ENCODE measurements around the gene LST1.

Gene LST1

DNA sequence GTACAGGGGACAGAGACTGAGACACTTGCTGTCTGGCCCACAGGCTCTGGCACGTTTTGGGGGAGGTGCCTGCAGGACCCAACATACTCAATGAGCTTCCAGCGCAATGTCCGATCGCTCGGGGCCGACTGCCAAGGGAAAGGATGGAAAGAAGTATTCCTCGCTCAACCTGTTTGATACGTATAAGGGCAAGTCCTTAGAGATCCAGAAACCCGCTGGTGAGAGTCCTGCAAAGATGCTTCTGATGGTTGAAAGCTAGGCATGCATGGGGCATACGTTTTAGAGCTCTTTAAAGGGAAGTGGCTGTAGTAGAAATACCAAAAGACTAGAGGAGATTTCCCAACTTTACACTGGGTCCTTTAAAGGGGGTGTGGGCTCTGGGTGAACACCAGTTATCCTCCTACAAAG is 36.6 kb downstream of the LST1 start:
- TF ChIP-seq, protein P1, sequence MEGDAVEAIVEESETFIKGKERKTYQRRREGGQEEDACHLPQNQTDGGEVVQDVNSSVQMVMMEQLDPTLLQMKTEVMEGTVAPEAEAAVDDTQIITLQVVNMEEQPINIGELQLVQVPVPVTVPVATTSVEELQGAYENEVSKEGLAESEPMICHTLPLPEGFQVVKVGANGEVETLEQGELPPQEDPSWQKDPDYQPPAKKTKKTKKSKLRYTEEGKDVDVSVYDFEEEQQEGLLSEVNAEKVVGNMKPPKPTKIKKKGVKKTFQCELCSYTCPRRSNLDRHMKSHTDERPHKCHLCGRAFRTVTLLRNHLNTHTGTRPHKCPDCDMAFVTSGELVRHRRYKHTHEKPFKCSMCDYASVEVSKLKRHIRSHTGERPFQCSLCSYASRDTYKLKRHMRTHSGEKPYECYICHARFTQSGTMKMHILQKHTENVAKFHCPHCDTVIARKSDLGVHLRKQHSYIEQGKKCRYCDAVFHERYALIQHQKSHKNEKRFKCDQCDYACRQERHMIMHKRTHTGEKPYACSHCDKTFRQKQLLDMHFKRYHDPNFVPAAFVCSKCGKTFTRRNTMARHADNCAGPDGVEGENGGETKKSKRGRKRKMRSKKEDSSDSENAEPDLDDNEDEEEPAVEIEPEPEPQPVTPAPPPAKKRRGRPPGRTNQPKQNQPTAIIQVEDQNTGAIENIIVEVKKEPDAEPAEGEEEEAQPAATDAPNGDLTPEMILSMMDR (conservative IDR thresholded peaks at IDR 0.05; ENCODE audit: low read depth) = no peak
- POLR2A ChIA-PET (ENCODE audit: low non-redundant PET) = interaction anchor here (1.1 to 1.4 kb wide), 2 partner anchors 29 to 30 kb away, joined by 3 to 4 read pairs; partner anchors contain the start of gene BAG6
- peak overlapping the region; percentile 56 for H3K27ac ChIP-seq
- DNase-seq (ENCODE audit: low spot score) = peak; percentile 34
- CTCF ChIA-PET = interaction anchor here (0.6 to 0.8 kb wide), 2 partner anchors 42 to 1309 kb away, joined by 3 to 4 read pairs; no protein-coding TSS in a partner anchor

DNA sequence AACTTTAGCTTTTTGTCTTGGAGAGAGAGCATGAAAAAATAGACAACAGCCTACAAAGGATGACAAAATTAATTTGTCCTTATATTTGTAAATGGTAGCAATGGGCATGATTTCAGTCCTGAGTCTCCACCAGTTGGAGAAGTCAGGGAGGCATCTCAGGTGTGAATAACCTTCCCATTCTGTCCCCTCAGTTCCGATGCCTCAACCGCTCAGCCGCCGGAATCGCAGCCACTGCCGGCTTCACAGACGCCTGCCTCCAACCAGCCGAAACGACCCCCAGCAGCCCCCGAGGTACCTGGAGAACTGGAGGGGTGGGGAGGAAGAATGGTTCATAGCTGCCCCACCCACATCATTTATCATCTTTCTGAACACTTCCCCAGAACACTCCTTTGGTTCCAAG is 38.0 kb downstream of the LST1 start:
- DNase-seq (ENCODE audit: low spot score) = no peak
- POLR2A ChIA-PET (ENCODE audit: low non-redundant PET) = interaction anchor here (1.4 kb wide), 1 partner anchor 29 kb away, joined by 4 read pairs; the partner anchor contains the start of gene BAG6
- no peak overlapping the region for H3K27ac ChIP-seq
- CTCF ChIA-PET = interaction anchor here (1.0 kb wide), 1 partner anchor 15 kb away, joined by 3 read pairs; no protein-coding TSS in a partner anchor
- TF ChIP-seq, protein P1 (conservative IDR thresholded peaks at IDR 0.05; ENCODE audit: low read depth) = no peak

DNA sequence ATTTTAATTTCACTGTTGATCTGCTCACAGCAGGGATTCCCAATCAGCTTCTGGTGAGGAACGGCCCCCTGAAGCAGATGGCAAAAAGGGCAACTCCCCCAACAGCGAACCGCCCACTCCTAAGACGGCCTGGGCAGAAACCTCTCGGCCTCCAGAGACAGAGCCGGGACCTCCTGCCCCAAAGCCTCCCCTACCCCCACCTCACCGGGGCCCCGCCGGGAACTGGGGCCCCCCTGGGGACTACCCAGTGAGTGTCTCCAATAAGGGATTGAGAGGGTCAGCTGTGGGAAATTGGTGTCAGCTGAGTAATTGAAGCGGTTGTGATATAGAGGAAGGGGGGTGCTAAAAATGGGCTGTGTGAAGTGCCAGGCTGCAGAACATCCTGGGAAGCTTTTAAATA is 40.9 kb downstream of the LST1 start:
- ChIA-PET POLR2A (ENCODE audit: low non-redundant PET) (no interaction called here), CTCF (no interaction called here)
- H3K27ac ChIP-seq = no peak overlapping the region
- DNase-seq (ENCODE audit: low spot score) = no peak
- TF ChIP-seq, protein P1 (conservative IDR thresholded peaks at IDR 0.05; ENCODE audit: low read depth) = no peak

DNA sequence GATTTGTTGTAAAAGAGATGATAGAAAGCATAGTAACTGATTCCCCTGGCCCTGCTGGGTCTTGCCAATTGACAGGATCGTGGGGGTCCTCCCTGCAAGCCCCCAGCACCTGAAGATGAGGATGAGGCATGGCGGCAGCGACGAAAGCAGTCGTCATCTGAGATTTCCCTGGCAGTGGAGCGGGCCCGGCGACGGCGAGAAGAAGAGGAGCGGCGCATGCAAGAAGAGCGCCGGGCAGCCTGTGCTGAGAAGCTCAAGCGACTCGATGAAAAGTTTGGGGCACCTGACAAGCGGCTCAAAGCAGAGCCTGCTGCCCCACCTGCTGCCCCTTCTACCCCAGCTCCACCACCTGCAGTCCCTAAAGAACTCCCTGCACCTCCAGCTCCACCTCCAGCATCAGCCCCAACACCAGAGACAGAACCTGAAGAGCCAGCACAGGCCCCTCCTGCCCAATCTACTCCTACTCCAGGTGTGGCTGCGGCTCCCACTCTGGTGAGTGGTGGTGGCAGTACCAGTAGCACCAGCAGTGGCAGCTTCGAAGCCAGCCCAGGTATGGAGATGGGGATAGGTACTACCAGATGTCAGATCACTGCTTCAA is 41.7 kb downstream of the LST1 start:
- no peak for DNase-seq (ENCODE audit: low spot score)
- H3K27ac ChIP-seq = peak overlapping the region; percentile 25; the same call in 1 of the 2 replicates
- TF ChIP-seq, protein P1 (conservative IDR thresholded peaks at IDR 0.05; ENCODE audit: low read depth) = no peak
- CTCF ChIA-PET = interaction anchor here (0.5 kb wide), 1 partner anchor 9 kb away, joined by 3 read pairs; no protein-coding TSS in a partner anchor
- POLR2A ChIA-PET (ENCODE audit: low non-redundant PET) = no interaction called here

DNA sequence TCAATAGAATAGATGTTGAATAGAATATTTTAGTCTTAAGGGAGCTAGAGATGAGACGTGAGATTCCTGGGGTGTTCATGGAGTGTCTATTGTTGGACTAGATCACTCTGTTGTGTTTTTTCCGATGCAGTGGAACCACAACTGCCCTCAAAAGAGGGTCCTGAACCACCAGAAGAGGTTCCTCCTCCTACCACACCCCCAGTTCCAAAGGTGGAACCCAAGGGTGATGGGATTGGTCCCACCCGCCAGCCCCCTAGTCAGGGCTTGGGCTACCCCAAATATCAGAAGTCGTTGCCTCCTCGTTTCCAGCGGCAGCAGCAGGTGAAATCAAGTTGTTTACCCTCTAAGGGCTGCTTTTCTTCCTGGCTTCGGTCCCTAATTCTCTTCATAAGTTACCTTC is 42.9 kb downstream of the LST1 start:
- ChIA-PET POLR2A (ENCODE audit: low non-redundant PET) (no interaction called here), CTCF (no interaction called here)
- no peak for DNase-seq (ENCODE audit: low spot score)
- TF ChIP-seq, protein P1 (conservative IDR thresholded peaks at IDR 0.05; ENCODE audit: low read depth) = no peak
- peak overlapping the region; percentile 14 for H3K27ac ChIP-seq

DNA sequence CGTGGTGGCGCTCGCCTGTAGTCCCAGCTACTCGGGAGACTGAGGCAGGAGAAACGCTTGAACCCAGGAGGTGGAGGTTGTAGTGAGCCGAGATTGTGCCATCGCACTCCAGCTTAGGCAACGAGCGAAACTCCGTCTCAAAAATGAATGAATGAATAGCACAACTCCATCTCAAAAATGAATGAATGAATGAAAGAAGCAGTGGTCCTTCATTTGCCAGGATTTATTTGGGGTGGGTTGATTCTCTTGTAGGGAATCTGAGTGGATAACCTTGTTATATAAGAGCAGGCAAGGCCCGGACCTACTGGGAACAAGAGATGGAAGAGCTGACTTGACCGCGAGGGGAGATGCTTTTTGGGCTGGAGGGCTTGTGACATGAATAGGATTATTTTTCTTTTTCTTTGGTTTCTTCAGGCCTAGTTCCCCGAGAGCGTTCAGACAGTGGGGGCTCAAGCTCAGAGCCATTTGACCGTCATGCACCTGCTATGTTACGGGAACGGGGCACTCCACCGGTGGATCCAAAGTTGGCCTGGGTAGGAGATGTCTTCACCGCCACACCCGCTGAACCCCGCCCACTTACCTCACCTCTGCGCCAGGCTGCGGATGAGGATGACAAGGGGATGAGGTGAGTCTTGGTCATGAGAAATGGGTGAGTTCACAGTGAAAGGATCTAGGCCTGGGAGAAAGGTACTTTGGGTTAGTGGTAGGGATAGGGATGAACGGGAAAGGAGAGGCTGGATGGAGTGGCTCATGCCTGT is 44.3 kb downstream of the LST1 start:
- no peak for DNase-seq (ENCODE audit: low spot score)
- POLR2A ChIA-PET (ENCODE audit: low non-redundant PET) = no interaction called here
- H3K27ac ChIP-seq = peak overlapping the region; percentile 46
- CTCF ChIA-PET = no interaction called here
- TF ChIP-seq, protein P1 (conservative IDR thresholded peaks at IDR 0.05; ENCODE audit: low read depth) = no peak
